ENCODE results near the gene AFAP1. TPM values are rescaled to one million over a fixed set of nuclear protein-coding genes. Genes with fewer than 3 reads are reported as not detected.

The AFAP1 gene
- polyA plus RNA-seq, 1 donor (not counting 4 experiments of a cell fraction or from before 2014, with no cell fraction given): 7.6 TPM

DNA sequence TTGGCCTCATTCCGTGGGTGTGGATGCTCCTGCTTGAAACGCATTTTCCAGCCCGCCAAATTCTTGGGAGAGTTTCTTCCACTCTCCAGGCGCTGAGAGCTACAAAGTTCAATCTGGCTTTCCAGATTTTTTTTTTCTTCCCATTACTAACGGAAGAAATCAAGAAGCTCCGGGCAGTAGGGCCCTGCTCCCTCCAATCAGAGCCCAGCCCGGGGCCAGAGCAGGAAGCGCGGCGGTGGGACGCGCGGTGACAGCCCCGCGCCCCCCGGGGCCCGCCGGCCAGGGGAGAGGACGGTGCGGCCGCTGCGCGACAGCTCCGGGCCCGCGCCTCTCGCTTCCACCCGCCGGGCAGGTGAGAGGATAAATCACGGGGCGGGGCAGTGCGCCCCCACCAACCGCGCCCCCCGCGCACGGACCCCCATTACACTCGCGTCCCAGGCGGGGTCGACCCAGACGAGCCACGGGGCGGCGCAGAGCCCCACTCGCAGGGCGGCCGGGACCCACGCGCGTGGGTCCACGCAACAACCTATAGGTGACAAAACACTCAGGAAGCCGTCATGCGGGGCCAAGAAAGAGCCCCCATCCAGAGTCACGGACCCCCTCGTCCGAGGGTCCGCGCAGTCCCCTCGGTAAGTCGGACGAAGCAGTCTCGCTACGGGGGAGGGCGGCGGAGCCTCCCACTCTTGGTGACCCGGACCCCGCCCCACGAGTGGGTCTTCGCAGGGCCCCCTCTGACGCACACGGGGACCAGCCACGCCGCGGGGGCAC, 868 bp downstream of the AFAP1 start:
- H3K27me3 ChIP-seq (ENCODE audit: control insufficient read depth, extremely low read depth, insufficient read depth, low read length): no peaks in the 10 kb centered on the region
- no peak for FAIRE-seq
- no peaks in the 10 kb centered on the region for H3K9me3 ChIP-seq (ENCODE audit: control insufficient read depth, low read depth, low read length)
- H3K4me2 ChIP-seq (ENCODE audit: control insufficient read depth, extremely low read depth, insufficient read depth, low read depth, low read length): peak overlapping the region; percentile 93
- H3K36me3 ChIP-seq (ENCODE audit: control insufficient read depth in 2 of 2, extremely low read depth in 1 of 2, insufficient read depth in 2 of 2, low read length in 2 of 2): peaks cover 0 to 3% of the 10 kb centered on the region in 2 experiments
- H3K27ac ChIP-seq (ENCODE audit: control insufficient read depth, insufficient read depth, low read length): peak overlapping the region; percentile 67
- dilution Hi-C loops (cut with MboI; ENCODE audit: extremely low pct_ligation_motif_present, low sequenced_read_pairs): no loop called here
- peaks cover 27% of the 10 kb centered on the region for H3K4me1 ChIP-seq (ENCODE audit: control insufficient read depth, extremely low read depth, insufficient read depth, low read length)
- H3K9me1 ChIP-seq (ENCODE audit: control insufficient read depth, extremely low read depth, insufficient read depth, low read length): no peaks in the 10 kb centered on the region
- peak overlapping the region; percentile 83 to 84 (median 84) for H3K4me3 ChIP-seq (ENCODE audit: control insufficient read depth in 2 of 3, extremely low read depth in 1 of 3, insufficient read depth in 2 of 3, low read depth in 1 of 3, low read length in 3 of 3)
- DNase-seq (ENCODE audit: low read depth, low spot score): no peak
- TF ChIP-seq, protein P1, sequence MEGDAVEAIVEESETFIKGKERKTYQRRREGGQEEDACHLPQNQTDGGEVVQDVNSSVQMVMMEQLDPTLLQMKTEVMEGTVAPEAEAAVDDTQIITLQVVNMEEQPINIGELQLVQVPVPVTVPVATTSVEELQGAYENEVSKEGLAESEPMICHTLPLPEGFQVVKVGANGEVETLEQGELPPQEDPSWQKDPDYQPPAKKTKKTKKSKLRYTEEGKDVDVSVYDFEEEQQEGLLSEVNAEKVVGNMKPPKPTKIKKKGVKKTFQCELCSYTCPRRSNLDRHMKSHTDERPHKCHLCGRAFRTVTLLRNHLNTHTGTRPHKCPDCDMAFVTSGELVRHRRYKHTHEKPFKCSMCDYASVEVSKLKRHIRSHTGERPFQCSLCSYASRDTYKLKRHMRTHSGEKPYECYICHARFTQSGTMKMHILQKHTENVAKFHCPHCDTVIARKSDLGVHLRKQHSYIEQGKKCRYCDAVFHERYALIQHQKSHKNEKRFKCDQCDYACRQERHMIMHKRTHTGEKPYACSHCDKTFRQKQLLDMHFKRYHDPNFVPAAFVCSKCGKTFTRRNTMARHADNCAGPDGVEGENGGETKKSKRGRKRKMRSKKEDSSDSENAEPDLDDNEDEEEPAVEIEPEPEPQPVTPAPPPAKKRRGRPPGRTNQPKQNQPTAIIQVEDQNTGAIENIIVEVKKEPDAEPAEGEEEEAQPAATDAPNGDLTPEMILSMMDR (optimal IDR thresholded peaks at IDR 0.05 in 1 of 3, IDR thresholded peaks at IDR 0.05 in 1 of 3, conservative IDR thresholded peaks at IDR 0.05 in 1 of 3; ENCODE audit: extremely low read depth in 1 of 3, insufficient read depth in 2 of 3, low read length in 3 of 3): no peak
- TF ChIP-seq EZH2 (IDR thresholded peaks at IDR 0.05; ENCODE audit: low read length): no peak
- no peaks in the 10 kb centered on the region for H4K20me1 ChIP-seq (ENCODE audit: control insufficient read depth, extremely low read depth, insufficient read depth, low read length)
- H2AFZ ChIP-seq (ENCODE audit: control insufficient read depth, low read length): no peak overlapping the region
- peaks cover 51% of the 10 kb centered on the region for H3K79me2 ChIP-seq (ENCODE audit: control insufficient read depth, insufficient read depth, low read length)
- H3K9ac ChIP-seq (ENCODE audit: control insufficient read depth, extremely low read depth, insufficient read depth, low read length): peak overlapping the region; percentile 90

DNA sequence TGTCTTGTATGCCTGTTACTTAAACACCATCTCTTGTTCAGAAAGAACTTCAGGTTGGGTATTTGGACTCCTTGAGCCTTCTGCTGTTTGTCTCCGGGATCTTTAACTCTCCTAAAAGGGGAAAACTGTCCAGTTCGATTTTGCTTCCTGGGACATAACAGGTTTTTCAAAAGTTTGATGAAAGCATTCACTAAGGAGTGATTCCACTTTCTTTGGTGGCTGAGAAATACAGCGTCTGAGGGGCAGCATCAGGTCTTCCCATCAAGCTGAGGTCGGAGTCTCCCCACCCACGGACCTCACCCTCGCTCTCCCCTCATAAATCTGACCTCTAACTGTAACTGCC, 1.4 kb downstream of the AFAP1 start:
- H3K79me2 ChIP-seq (ENCODE audit: control insufficient read depth, insufficient read depth, low read length): peaks cover 56% of the 10 kb centered on the region
- FAIRE-seq: no peak
- no peak overlapping the region for H2AFZ ChIP-seq (ENCODE audit: control insufficient read depth, low read length)

More for the DNA sequence above, 1.4 kb downstream of the AFAP1 start:
- H4K20me1 ChIP-seq (ENCODE audit: control insufficient read depth, extremely low read depth, insufficient read depth, low read length): no peaks in the 10 kb centered on the region
- DNase-seq (ENCODE audit: low read depth, low spot score): no peak
- no peaks in the 10 kb centered on the region for H3K9me3 ChIP-seq (ENCODE audit: control insufficient read depth, low read depth, low read length)
- no peak for TF ChIP-seq EZH2 (IDR thresholded peaks at IDR 0.05; ENCODE audit: low read length)
- TF ChIP-seq, protein P1 (optimal IDR thresholded peaks at IDR 0.05 in 1 of 3, IDR thresholded peaks at IDR 0.05 in 1 of 3, conservative IDR thresholded peaks at IDR 0.05 in 1 of 3; ENCODE audit: extremely low read depth in 1 of 3, insufficient read depth in 2 of 3, low read length in 3 of 3): no peak
- H3K9me1 ChIP-seq (ENCODE audit: control insufficient read depth, extremely low read depth, insufficient read depth, low read length): no peaks in the 10 kb centered on the region
- peaks cover 0 to 3% of the 10 kb centered on the region in 2 experiments for H3K36me3 ChIP-seq (ENCODE audit: control insufficient read depth in 2 of 2, extremely low read depth in 1 of 2, insufficient read depth in 2 of 2, low read length in 2 of 2)
- H3K4me3 ChIP-seq (ENCODE audit: control insufficient read depth in 2 of 3, extremely low read depth in 1 of 3, insufficient read depth in 2 of 3, low read depth in 1 of 3, low read length in 3 of 3): peak overlapping the region; percentile 83 to 84 (median 84)
- H3K9ac ChIP-seq (ENCODE audit: control insufficient read depth, extremely low read depth, insufficient read depth, low read length): peak overlapping the region; percentile 90
- no peaks in the 10 kb centered on the region for H3K27me3 ChIP-seq (ENCODE audit: control insufficient read depth, extremely low read depth, insufficient read depth, low read length)
- H3K27ac ChIP-seq (ENCODE audit: control insufficient read depth, insufficient read depth, low read length): peak overlapping the region; percentile 67
- H3K4me1 ChIP-seq (ENCODE audit: control insufficient read depth, extremely low read depth, insufficient read depth, low read length): peaks cover 29% of the 10 kb centered on the region
- dilution Hi-C loops (cut with MboI; ENCODE audit: extremely low pct_ligation_motif_present, low sequenced_read_pairs): no loop called here
- peak overlapping the region; percentile 93 for H3K4me2 ChIP-seq (ENCODE audit: control insufficient read depth, extremely low read depth, insufficient read depth, low read depth, low read length)
